ENCODE measurements around the gene CADM1. TPM values are rescaled to one million over a fixed set of nuclear protein-coding genes. Genes with fewer than 3 reads are reported as not detected.

Gene CADM1
- total and polyA plus RNA-seq, 2 donors, result 14.9 to 76.0 TPM

GRCh38 chr11:115379528-115379927, 124.7 kb downstream of the CADM1 start:
- Histone ChIP-seq H3K27ac (ENCODE audit: low read depth) (no peak overlapping the region), H3K36me3 (ENCODE audit: insufficient read depth) (no peaks in the 10 kb centered on the region), H3K4me1 (ENCODE audit: insufficient read depth) (no peaks in the 10 kb centered on the region), H3K4me3 (ENCODE audit: low read depth, low read length) (no peak overlapping the region)
- no peak for DNase-seq (ENCODE audit: extremely low spot score)
- WGBS, result 36% methylated on average over 1 of the region's 1 CpG

- DNase-seq (ENCODE audit: extremely low spot score), result no peak
- H3K4me1 ChIP-seq (ENCODE audit: insufficient read depth), result no peaks in the 10 kb centered on the region
- 91% methylated on average over 4 of the region's 4 CpGs for WGBS
- no peak overlapping the region for H3K4me3 ChIP-seq (ENCODE audit: low read depth, low read length)
- H3K36me3 ChIP-seq (ENCODE audit: insufficient read depth), result no peaks in the 10 kb centered on the region
- H3K27ac ChIP-seq (ENCODE audit: low read depth), result no peak overlapping the region
These were observed 125.7 kb downstream of the CADM1 start for GRCh38 chr11:115378557-115378956.

- no peak for DNase-seq (ENCODE audit: extremely low spot score)
- Histone ChIP-seq H3K27ac (ENCODE audit: low read depth) (no peak overlapping the region), H3K36me3 (ENCODE audit: insufficient read depth) (no peaks in the 10 kb centered on the region), H3K4me1 (ENCODE audit: insufficient read depth) (no peaks in the 10 kb centered on the region), H3K4me3 (ENCODE audit: low read depth, low read length) (no peak overlapping the region)
- 92% methylated on average over 4 of the region's 4 CpGs for WGBS
These were observed 126.3 kb downstream of the CADM1 start for GRCh38 chr11:115377882-115378296.

GRCh38 chr11:115368616-115369015, 135.6 kb downstream of the CADM1 start:
- Histone ChIP-seq H3K4me1 (ENCODE audit: insufficient read depth) (no peaks in the 10 kb centered on the region), H3K36me3 (ENCODE audit: insufficient read depth) (no peaks in the 10 kb centered on the region), H3K4me3 (ENCODE audit: low read depth, low read length) (no peak overlapping the region), H3K27ac (ENCODE audit: low read depth) (no peak overlapping the region)
- no peak for DNase-seq (ENCODE audit: extremely low spot score)

GRCh38 chr11:115366826-115367225, 137.4 kb downstream of the CADM1 start:
- Histone ChIP-seq H3K27ac (ENCODE audit: low read depth) (no peak overlapping the region), H3K4me3 (ENCODE audit: low read depth, low read length) (no peak overlapping the region), H3K36me3 (ENCODE audit: insufficient read depth) (no peaks in the 10 kb centered on the region), H3K4me1 (ENCODE audit: insufficient read depth) (no peaks in the 10 kb centered on the region)
- WGBS, result 95% methylated on average over 5 of the region's 5 CpGs
- DNase-seq (ENCODE audit: extremely low spot score), result no peak

GRCh38 chr11:115365907-115366306, 138.3 kb downstream of the CADM1 start:
- Histone ChIP-seq H3K4me1 (ENCODE audit: insufficient read depth) (no peaks in the 10 kb centered on the region), H3K27ac (ENCODE audit: low read depth) (no peak overlapping the region), H3K4me3 (ENCODE audit: low read depth, low read length) (no peak overlapping the region), H3K36me3 (ENCODE audit: insufficient read depth) (no peaks in the 10 kb centered on the region)
- no peak for DNase-seq (ENCODE audit: extremely low spot score)
- 93% methylated on average over 4 of the region's 4 CpGs for WGBS

- no peaks in the 10 kb centered on the region for H3K36me3 ChIP-seq (ENCODE audit: insufficient read depth)
- H3K27ac ChIP-seq (ENCODE audit: low read depth), result no peak overlapping the region
- no peaks in the 10 kb centered on the region for H3K4me1 ChIP-seq (ENCODE audit: insufficient read depth)
- WGBS, result 90% methylated on average over 3 of the region's 3 CpGs
- no peak for DNase-seq (ENCODE audit: extremely low spot score)
- no peak overlapping the region for H3K4me3 ChIP-seq (ENCODE audit: low read depth, low read length)
These were observed 139.3 kb downstream of the CADM1 start for GRCh38 chr11:115364896-115365295.

- H3K4me1 ChIP-seq (ENCODE audit: insufficient read depth), result no peaks in the 10 kb centered on the region
- H3K4me3 ChIP-seq (ENCODE audit: low read depth, low read length), result no peak overlapping the region
- no peak overlapping the region for H3K27ac ChIP-seq (ENCODE audit: low read depth)
- H3K36me3 ChIP-seq (ENCODE audit: insufficient read depth), result no peaks in the 10 kb centered on the region
- DNase-seq (ENCODE audit: extremely low spot score), result no peak
- 90% methylated on average over 3 of the region's 3 CpGs for WGBS
These were observed 140.3 kb downstream of the CADM1 start for GRCh38 chr11:115363921-115364320.

GRCh38 chr11:115363426-115363825, 140.8 kb downstream of the CADM1 start:
- Histone ChIP-seq H3K4me3 (ENCODE audit: low read depth, low read length) (no peak overlapping the region), H3K27ac (ENCODE audit: low read depth) (no peak overlapping the region), H3K36me3 (ENCODE audit: insufficient read depth) (no peaks in the 10 kb centered on the region), H3K4me1 (ENCODE audit: insufficient read depth) (no peaks in the 10 kb centered on the region)
- 92% methylated on average over 2 of the region's 2 CpGs for WGBS
- no peak for DNase-seq (ENCODE audit: extremely low spot score)

GRCh38 chr11:115362997-115363396, 141.2 kb downstream of the CADM1 start:
- H3K27ac ChIP-seq (ENCODE audit: low read depth), result no peak overlapping the region
- WGBS, result 89% methylated on average over 6 of the region's 6 CpGs
- no peaks in the 10 kb centered on the region for H3K36me3 ChIP-seq (ENCODE audit: insufficient read depth)
- H3K4me3 ChIP-seq (ENCODE audit: low read depth, low read length), result no peak overlapping the region
- H3K4me1 ChIP-seq (ENCODE audit: insufficient read depth), result no peaks in the 10 kb centered on the region
- no peak for DNase-seq (ENCODE audit: extremely low spot score)

- H3K4me1 ChIP-seq (ENCODE audit: insufficient read depth), result no peaks in the 10 kb centered on the region
These were observed 143.2 kb downstream of the CADM1 start for GRCh38 chr11:115361025-115361424.

GRCh38 chr11:115360186-115360824, 143.9 kb downstream of the CADM1 start:
- Histone ChIP-seq H3K36me3 (ENCODE audit: insufficient read depth) (no peaks in the 10 kb centered on the region), H3K4me3 (ENCODE audit: low read depth, low read length) (no peak overlapping the region), H3K4me1 (ENCODE audit: insufficient read depth) (no peaks in the 10 kb centered on the region), H3K27ac (ENCODE audit: low read depth) (no peak overlapping the region)
- 63% methylated on average over 7 of the region's 7 CpGs for WGBS
- DNase-seq (ENCODE audit: extremely low spot score), result no peak

More at GRCh38 chr11:115361025-115361424, 143.2 kb downstream of the CADM1 start:
- no peak for DNase-seq (ENCODE audit: extremely low spot score)
- Histone ChIP-seq H3K36me3 (ENCODE audit: insufficient read depth) (no peaks in the 10 kb centered on the region), H3K27ac (ENCODE audit: low read depth) (no peak overlapping the region), H3K4me3 (ENCODE audit: low read depth, low read length) (no peak overlapping the region)
- 85% methylated on average over 1 of the region's 1 CpG for WGBS

GRCh38 chr11:115357066-115357465, 147.1 kb downstream of the CADM1 start:
- Histone ChIP-seq H3K4me1 (ENCODE audit: insufficient read depth) (no peaks in the 10 kb centered on the region), H3K4me3 (ENCODE audit: low read depth, low read length) (no peak overlapping the region), H3K36me3 (ENCODE audit: insufficient read depth) (no peaks in the 10 kb centered on the region), H3K27ac (ENCODE audit: low read depth) (no peak overlapping the region)
- no peak for DNase-seq (ENCODE audit: extremely low spot score)
- 8% methylated on average over 5 of the region's 5 CpGs for WGBS

- Histone ChIP-seq H3K4me3 (ENCODE audit: low read depth, low read length) (no peak overlapping the region), H3K36me3 (ENCODE audit: insufficient read depth) (no peaks in the 10 kb centered on the region), H3K27ac (ENCODE audit: low read depth) (no peak overlapping the region), H3K4me1 (ENCODE audit: insufficient read depth) (no peaks in the 10 kb centered on the region)
- 76% methylated on average over 6 of the region's 6 CpGs for WGBS
- DNase-seq (ENCODE audit: extremely low spot score), result no peak
These were observed 151.3 kb downstream of the CADM1 start for GRCh38 chr11:115352805-115353485.
